ENCODE results near the gene MAD1L1.

MAD1L1 gene

GRCh38 chr7:2044311-2044882, 188.3 kb downstream of the MAD1L1 start:
- Histone ChIP-seq H3K36me3 (ENCODE audit: insufficient read depth, low read length) (peaks cover 33% of the 10 kb centered on the region), H3K9me3 (ENCODE audit: insufficient read depth, low read length, severe bottlenecking) (no peaks in the 10 kb centered on the region), H3K79me2 (ENCODE audit: insufficient read depth, low read length) (peaks cover 7% of the 10 kb centered on the region), H3K4me2 (ENCODE audit: insufficient read depth, low read length) (no peak overlapping the region), H3K27ac (ENCODE audit: low read length) (no peak overlapping the region), H2AFZ (ENCODE audit: low read depth, low read length) (no peak overlapping the region), H3K4me1 (ENCODE audit: insufficient read depth, low read length) (peaks cover 29% of the 10 kb centered on the region), H3K27me3 (ENCODE audit: insufficient read depth, low read length, poor library complexity) (no peaks in the 10 kb centered on the region), H3K4me3 (ENCODE audit: low read depth in 1 of 2, low read length in 2 of 2) (no peak overlapping the region), H3K9ac (ENCODE audit: low read depth, low read length) (no peak overlapping the region), H4K20me1 (ENCODE audit: insufficient read depth, low read length) (peaks cover 6% of the 10 kb centered on the region; the same call in 1 of the 2 replicates)
- DNase-seq (no peak), ATAC-seq (ENCODE audit: insufficient read depth, low read depth) (no peak)
- TF ChIP-seq CTCF (IDR thresholded peaks at IDR 0.05; ENCODE audit: borderline replicate concordance, extremely low read depth, low read length, poor library complexity, severe bottlenecking) (no peak), EZH2 (IDR thresholded peaks at IDR 0.05; ENCODE audit: borderline replicate concordance, low read depth, low read length, severe bottlenecking) (no peak)

GRCh38 chr7:2043316-2044039, 189.3 kb downstream of the MAD1L1 start:
- Histone ChIP-seq H4K20me1 (ENCODE audit: insufficient read depth, low read length) (0 out of 2 replicates have a peak, but pooled peaks cover 4% of the 10 kb centered on the region), H3K9ac (ENCODE audit: low read depth, low read length) (no peak overlapping the region), H3K9me3 (ENCODE audit: insufficient read depth, low read length, severe bottlenecking) (no peaks in the 10 kb centered on the region), H3K4me2 (ENCODE audit: insufficient read depth, low read length) (no peak overlapping the region), H3K27me3 (ENCODE audit: insufficient read depth, low read length, poor library complexity) (no peaks in the 10 kb centered on the region), H2AFZ (ENCODE audit: low read depth, low read length) (no peak overlapping the region), H3K4me1 (ENCODE audit: insufficient read depth, low read length) (peaks cover 38% of the 10 kb centered on the region), H3K36me3 (ENCODE audit: insufficient read depth, low read length) (peaks cover 33% of the 10 kb centered on the region), H3K27ac (ENCODE audit: low read length) (no peak overlapping the region), H3K4me3 (ENCODE audit: low read depth in 1 of 2, low read length in 2 of 2) (no peak overlapping the region), H3K79me2 (ENCODE audit: insufficient read depth, low read length) (peaks cover 7% of the 10 kb centered on the region)
- ATAC-seq (ENCODE audit: insufficient read depth, low read depth) (no peak), DNase-seq (no peak)
- TF ChIP-seq CTCF (IDR thresholded peaks at IDR 0.05; ENCODE audit: borderline replicate concordance, extremely low read depth, low read length, poor library complexity, severe bottlenecking) (no peak), EZH2 (IDR thresholded peaks at IDR 0.05; ENCODE audit: borderline replicate concordance, low read depth, low read length, severe bottlenecking) (no peak)

GRCh38 chr7:2042650-2043049, 190.1 kb downstream of the MAD1L1 start:
- Histone ChIP-seq H3K27me3 (ENCODE audit: insufficient read depth, low read length, poor library complexity) (no peaks in the 10 kb centered on the region), H3K4me3 (ENCODE audit: low read depth in 1 of 2, low read length in 2 of 2) (no peak overlapping the region), H3K4me1 (ENCODE audit: insufficient read depth, low read length) (peaks cover 46% of the 10 kb centered on the region), H3K4me2 (ENCODE audit: insufficient read depth, low read length) (no peak overlapping the region), H3K79me2 (ENCODE audit: insufficient read depth, low read length) (peaks cover 7% of the 10 kb centered on the region), H3K27ac (ENCODE audit: low read length) (no peak overlapping the region), H2AFZ (ENCODE audit: low read depth, low read length) (no peak overlapping the region), H3K36me3 (ENCODE audit: insufficient read depth, low read length) (peaks cover 33% of the 10 kb centered on the region), H3K9me3 (ENCODE audit: insufficient read depth, low read length, severe bottlenecking) (no peaks in the 10 kb centered on the region), H3K9ac (ENCODE audit: low read depth, low read length) (no peak overlapping the region), H4K20me1 (ENCODE audit: insufficient read depth, low read length) (0 out of 2 replicates have a peak, but pooled peaks cover 4% of the 10 kb centered on the region)
- ATAC-seq (ENCODE audit: insufficient read depth, low read depth) (no peak), DNase-seq (no peak)
- TF ChIP-seq CTCF (IDR thresholded peaks at IDR 0.05; ENCODE audit: borderline replicate concordance, extremely low read depth, low read length, poor library complexity, severe bottlenecking), result no peak
- TF ChIP-seq EZH2 (IDR thresholded peaks at IDR 0.05; ENCODE audit: borderline replicate concordance, low read depth, low read length, severe bottlenecking), result no peak

Data from DND-41 (cell line).